ENCODE results near the gene CHKB. TPM values are rescaled to one million over a fixed set of nuclear protein-coding genes. Genes with fewer than 3 reads are reported as not detected.
A peak's percentile ranks its signal among the peaks of the same experiment; 100 is the strongest.

CHKB gene
- total RNA-seq, 1 donor from 2014 or later: 36.1 TPM

- H3K27me3 Mint-ChIP-seq (ENCODE audit: low read depth, unreplicated experiment): peaks cover 12% of the 10 kb centered on the region
- H3K4me3 ChIP-seq (ENCODE audit: insufficient read depth, low read depth, low read length): no peak overlapping the region
- no peaks in the 10 kb centered on the region for H3K9me3 ChIP-seq (ENCODE audit: insufficient read depth, low read depth, low read length)
- H3K36me3 ChIP-seq (ENCODE audit: insufficient read depth, low read length): no peaks in the 10 kb centered on the region
- H3K9me3 Mint-ChIP-seq (ENCODE audit: unreplicated experiment): peaks cover 7% of the 10 kb centered on the region
- no peaks in the 10 kb centered on the region for H3K4me1 Mint-ChIP-seq (ENCODE audit: low read depth, unreplicated experiment)
- peaks cover 11% of the 10 kb centered on the region for H3K4me1 ChIP-seq (ENCODE audit: insufficient read depth, low read length)
- no peak overlapping the region for H3K27ac ChIP-seq (ENCODE audit: low read depth, low read length)
- peaks cover 30% of the 10 kb centered on the region for H3K27me3 ChIP-seq (ENCODE audit: insufficient read depth, low read length)
- peak overlapping the region; percentile 69 for H3K27ac Mint-ChIP-seq (ENCODE audit: unreplicated experiment)
- H4K20me1 ChIP-seq (ENCODE audit: insufficient read depth, low read length): peaks cover 17% of the 10 kb centered on the region
- no peak overlapping the region for H2AFZ ChIP-seq (ENCODE audit: low read depth, low read length)
- FAIRE-seq: no peak
- H3K36me3 Mint-ChIP-seq (ENCODE audit: low read depth, unreplicated experiment): peaks cover 2% of the 10 kb centered on the region
- DNase-seq (ENCODE audit: low read depth): peak; percentile 34
- TF ChIP-seq CTCF (IDR thresholded peaks at IDR 0.05; ENCODE audit: insufficient read depth, low read depth, low read length): no peak
- peak; percentile 13 for TF ChIP-seq EZH2 (IDR thresholded peaks at IDR 0.05; ENCODE audit: insufficient read depth, low read length)
- peaks cover 2% of the 10 kb centered on the region for H3K79me2 ChIP-seq (ENCODE audit: insufficient read depth, low read length)
- no peak overlapping the region for H3K9ac ChIP-seq (ENCODE audit: low read length)
- peak overlapping the region; percentile 76 for H3K4me3 Mint-ChIP-seq (ENCODE audit: unreplicated experiment)
- H3K4me2 ChIP-seq (ENCODE audit: low read length): peak overlapping the region; percentile 70
Measured at GRCh38 chr22:50531962-50532674, 50.5 kb downstream of the CHKB start.

GRCh38 chr22:50531546-50531961 is 51.1 kb downstream of the CHKB start:
- H3K27ac ChIP-seq (ENCODE audit: low read depth, low read length): no peak overlapping the region
- H3K9ac ChIP-seq (ENCODE audit: low read length): no peak overlapping the region
- Mint-ChIP-seq H3K36me3 (ENCODE audit: low read depth, unreplicated experiment) (peaks cover 2% of the 10 kb centered on the region), H3K27me3 (ENCODE audit: low read depth, unreplicated experiment) (peaks cover 12% of the 10 kb centered on the region), H3K4me3 (ENCODE audit: unreplicated experiment) (no peak overlapping the region), H3K4me1 (ENCODE audit: low read depth, unreplicated experiment) (no peaks in the 10 kb centered on the region), H3K27ac (ENCODE audit: unreplicated experiment) (no peak overlapping the region), H3K9me3 (ENCODE audit: unreplicated experiment) (peaks cover 7% of the 10 kb centered on the region)
- no peaks in the 10 kb centered on the region for H3K36me3 ChIP-seq (ENCODE audit: insufficient read depth, low read length)
- no peak overlapping the region for H2AFZ ChIP-seq (ENCODE audit: low read depth, low read length)
- peak overlapping the region; percentile 70 for H3K4me2 ChIP-seq (ENCODE audit: low read length)
- no peak overlapping the region for H3K4me3 ChIP-seq (ENCODE audit: insufficient read depth, low read depth, low read length)
- DNase-seq (ENCODE audit: low read depth): no peak
- H3K79me2 ChIP-seq (ENCODE audit: insufficient read depth, low read length): peaks cover 8% of the 10 kb centered on the region
- no peaks in the 10 kb centered on the region for H3K9me3 ChIP-seq (ENCODE audit: insufficient read depth, low read depth, low read length)
- peaks cover 17% of the 10 kb centered on the region for H3K4me1 ChIP-seq (ENCODE audit: insufficient read depth, low read length)
- no peak for TF ChIP-seq CTCF (IDR thresholded peaks at IDR 0.05; ENCODE audit: insufficient read depth, low read depth, low read length)
- peak; percentile 92 for TF ChIP-seq EZH2 (IDR thresholded peaks at IDR 0.05; ENCODE audit: insufficient read depth, low read length)
- H3K27me3 ChIP-seq (ENCODE audit: insufficient read depth, low read length): peaks cover 30% of the 10 kb centered on the region
- no peak for FAIRE-seq
- H4K20me1 ChIP-seq (ENCODE audit: insufficient read depth, low read length): peaks cover 17% of the 10 kb centered on the region
